NCI-H146 treated with DMSO at 0.1 percent for 48 hours (cell line): ENCODE results near the gene PACSIN2.
"Not testable (repeated sequence)": the region's sequence is repeated elsewhere in the genome, so short reads cannot be mapped to it uniquely, and the experiment has no call there.

Source experiments
- DNase-seq: peaks from one replicate; lab custom pipeline; 2025; ENCODE audit not compliant: unreplicated experiment; lab: John Stamatoyannopoulos, UW

Gene PACSIN2

DNA sequence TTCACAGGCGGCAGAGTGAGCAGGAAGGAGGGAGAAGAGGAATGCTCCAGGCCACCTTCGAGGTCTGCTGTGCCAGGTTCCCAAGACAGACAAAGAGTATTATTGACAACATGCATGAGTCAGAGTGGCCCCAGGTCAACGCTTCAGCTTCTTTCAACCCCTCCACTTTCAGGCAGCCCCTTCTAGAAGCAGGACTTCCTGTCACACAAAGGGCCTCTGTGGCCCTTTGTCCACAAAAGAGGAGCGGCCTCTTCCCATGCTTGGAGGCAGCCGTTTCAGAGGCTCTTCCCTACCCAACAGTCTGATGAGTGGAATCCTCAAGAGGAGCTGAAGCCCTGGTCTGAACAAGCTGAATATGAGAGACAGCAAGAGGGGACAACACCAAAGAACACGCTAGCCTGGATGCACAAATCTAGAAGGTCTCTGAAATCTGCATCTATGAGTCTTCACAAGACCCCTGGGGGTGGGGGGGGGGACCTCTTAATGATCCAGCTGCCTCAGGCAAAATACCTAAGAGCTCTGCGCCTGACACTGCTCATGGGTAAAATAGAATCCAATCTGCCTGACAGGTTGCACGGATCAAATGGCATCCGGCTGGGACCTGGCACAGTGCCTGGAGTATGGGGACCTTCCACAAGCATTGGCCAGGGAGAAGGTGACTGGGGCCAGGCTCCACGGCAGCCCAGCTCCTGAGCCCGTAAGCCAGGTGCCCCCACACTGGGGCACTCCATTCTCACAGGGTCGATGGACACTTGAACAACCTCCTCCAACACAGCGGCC lies 67.5 kb downstream of the PACSIN2 start:
- DNase-seq, result peak; percentile 15

DNA sequence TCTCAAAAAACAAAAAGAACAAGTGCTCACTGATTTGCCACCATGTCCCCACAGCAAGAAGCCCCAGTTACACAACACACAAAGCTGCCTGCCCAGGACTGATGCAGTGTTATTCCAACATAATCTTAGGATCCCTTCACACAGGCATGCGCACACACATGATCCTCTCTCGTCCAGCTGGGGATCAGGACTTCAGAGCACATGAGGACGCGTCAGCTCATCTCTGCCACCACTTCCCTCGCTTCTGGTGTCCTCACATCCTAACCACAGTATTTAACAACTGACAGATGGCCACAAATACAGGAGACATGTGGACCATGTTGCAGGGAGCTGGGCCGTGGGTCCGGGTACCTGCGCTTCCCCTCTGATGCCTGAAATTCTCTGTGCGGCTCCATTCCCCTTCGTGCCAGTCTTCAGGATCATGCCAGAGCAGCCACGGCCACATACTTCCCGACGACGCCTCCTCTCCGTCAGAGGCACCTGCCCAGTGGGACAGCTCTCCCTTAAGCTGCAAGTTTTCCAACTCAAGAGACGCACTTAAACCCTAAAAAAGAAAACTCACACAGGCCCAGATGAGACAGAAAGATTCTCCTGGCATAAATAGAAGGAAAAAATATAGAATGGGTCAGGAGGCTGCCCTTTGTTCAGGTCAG lies 68.3 kb downstream of the PACSIN2 start:
- DNase-seq, result no peak

DNA sequence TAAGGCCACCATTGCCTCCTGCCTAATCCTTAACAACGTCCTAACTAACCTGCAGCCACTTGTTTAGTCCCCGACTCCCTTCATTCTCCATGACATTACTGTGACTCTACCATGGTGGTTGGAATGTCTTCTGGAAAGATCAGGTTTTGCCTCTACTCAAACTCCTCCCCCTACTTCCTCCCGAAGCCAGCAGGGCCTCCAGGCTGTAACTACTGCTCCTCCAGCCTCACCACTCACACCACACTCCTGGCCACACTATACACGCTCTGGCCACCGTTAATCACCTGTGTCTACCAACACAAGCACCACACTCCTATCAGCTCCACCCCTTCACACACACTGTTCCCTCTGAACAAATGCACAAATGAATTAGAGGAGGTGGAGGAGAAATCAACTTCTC lies 69.2 kb downstream of the PACSIN2 start:
- DNase-seq, result no peak

DNA sequence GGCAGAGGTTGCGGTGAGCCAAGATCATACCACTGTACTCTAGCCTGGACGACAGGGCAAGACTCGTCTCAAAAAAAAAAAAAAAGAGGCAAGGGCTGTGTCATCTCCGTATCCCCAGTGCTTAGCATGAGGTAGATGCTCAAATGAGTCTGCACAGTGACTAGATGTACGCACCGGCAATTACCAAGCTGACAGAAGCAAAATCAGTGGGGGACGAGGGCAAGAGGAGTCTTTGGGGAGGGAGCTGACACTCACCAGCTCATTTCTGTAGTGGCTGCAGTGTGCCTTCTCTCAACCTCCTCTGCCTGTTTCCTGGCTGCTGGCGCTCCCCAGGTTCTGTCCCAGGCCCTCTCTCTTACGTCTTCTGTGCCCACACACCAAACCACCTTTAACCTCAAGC lies 69.9 kb downstream of the PACSIN2 start:
- DNase-seq, result no peak

DNA sequence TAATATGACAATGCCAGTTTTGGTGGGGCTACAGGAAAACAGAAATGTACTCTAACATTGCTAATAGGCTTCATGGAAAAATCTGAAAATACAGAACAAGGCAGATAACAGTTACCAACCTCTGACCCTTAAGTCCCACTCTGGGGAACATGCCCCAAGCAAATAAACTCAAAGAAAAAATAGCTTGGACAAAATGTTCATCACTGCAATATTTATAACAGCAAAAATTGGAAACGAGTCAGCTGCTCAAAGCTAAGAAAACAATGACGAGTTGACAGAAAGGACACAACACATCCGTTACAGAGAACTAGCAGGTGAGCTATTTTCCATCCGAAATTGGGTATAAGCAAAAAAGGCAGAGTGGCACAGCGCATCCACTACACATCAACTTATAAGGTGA lies 70.5 kb downstream of the PACSIN2 start:
- DNase-seq, result no peak

- DNase-seq, result no peak
Observed at GRCh38 chr22:42943981-42944380, 71.0 kb downstream of the PACSIN2 start.

DNA sequence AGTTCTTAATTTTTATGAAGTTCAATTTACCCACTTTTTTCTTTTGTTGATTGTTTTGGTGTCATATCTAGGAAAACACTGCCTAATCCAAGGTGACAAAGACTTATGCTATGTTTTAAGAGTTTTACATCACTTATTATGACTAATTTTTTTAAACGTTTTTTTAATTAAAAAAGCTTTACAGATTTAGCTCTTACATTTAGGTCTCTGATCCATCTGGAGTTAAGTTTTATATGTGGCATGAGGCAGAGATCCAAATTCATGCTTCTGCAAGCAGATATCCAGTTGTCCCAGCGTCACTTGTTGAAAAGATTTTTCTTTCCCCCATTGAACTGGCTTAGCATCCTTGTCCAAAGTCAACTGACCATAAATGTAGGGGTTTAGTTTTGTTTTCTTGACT lies 72.6 kb downstream of the PACSIN2 start:
- no peak for DNase-seq

- DNase-seq, result peak; percentile 51
Observed at GRCh38 chr22:42939941-42940653, 74.9 kb downstream of the PACSIN2 start.

- DNase-seq, result no peak
Observed at GRCh38 chr22:42939451-42939881, 75.5 kb downstream of the PACSIN2 start.

DNA sequence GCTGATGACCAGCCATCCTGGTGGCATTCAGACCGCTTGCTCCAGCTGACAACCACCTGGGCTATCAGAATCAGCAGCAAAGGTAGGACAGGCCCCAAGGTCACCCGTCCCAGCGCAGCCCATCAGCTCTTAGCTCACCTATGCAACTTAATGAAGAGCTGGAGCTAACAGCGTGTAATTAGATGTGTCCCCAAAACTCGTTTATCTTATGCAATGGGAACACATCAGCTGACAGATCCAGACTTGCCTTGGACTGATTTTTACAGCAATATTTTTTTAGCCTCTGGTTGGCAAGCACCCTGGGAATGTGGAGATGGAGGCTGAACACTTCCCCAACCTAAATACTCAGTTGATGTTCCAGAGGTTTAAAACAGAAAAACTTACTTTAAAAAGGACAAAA lies 76.0 kb downstream of the PACSIN2 start:
- DNase-seq, result no peak

DNA sequence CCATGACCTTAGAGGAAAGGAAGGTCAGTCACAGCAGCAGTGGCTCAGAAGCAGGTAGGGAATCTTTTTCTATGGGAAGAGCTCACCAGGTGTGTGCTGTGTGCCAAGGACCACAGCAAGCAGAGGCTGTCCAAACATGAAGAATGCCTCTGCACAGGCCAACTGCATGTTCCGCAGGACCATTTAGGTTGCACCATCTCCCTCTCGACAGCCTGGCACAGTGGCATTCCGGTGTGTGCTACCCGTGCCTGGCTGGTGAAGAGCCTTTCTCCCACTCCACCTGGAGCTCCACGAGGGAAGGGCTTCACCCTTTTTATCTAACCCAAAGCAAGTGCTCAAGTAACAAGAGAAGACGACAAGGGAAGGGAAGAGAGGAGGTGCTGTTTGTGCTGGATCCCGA lies 76.5 kb downstream of the PACSIN2 start:
- DNase-seq, result no peak

GRCh38 chr22:42937164-42937843 lies 77.6 kb downstream of the PACSIN2 start:
- no peak for DNase-seq

GRCh38 chr22:42936680-42937079 lies 78.3 kb downstream of the PACSIN2 start:
- DNase-seq, result not testable (repeated sequence)

DNA sequence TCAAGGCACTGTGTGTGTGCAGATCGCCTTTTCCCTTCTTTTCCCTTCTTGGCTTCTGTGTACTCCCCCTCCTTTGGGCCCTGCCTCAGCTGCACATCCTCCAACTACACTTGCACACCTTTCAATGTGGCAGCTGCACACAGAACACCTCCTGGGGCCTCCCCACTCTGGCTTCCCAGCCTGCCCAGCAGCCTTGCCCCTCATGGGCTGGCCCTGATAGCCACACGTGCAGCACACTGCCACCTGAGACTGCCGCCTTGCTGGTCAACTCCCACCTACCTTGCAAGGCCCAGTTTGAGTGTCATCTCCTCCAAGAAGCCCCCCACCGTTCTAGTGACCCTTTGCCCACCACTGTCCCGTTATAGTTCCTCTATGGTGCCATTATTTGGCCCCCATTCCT lies 80.6 kb downstream of the PACSIN2 start:
- DNase-seq, result no peak

DNA sequence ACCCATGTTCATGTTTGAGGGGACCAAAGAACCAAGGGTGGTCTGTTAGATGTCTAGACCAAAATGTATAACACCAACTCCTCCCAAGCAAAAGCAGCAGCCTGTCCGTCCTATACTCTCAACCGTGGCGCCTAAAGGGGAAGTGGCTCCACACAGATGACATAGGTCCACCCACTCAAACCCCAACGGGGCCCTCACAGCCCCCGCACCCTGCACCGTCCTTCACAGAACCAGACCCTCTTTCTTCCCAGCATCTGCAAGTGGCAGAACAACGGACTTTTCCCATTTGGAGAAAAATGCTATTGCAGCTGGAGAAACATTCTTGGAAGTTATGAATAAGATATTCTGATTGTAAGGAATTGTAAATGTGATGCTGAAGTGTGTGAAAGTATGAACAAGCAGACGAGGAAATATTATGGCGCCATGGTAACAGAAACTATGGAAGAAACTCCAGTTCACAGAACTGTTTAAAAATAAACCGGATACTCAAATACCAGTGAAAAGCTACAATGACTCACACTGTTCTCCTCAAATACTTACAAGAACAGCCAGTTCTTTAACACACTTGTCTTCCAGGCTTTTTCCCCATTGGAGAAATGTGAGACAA lies 81.4 kb downstream of the PACSIN2 start:
- DNase-seq, result no peak

DNA sequence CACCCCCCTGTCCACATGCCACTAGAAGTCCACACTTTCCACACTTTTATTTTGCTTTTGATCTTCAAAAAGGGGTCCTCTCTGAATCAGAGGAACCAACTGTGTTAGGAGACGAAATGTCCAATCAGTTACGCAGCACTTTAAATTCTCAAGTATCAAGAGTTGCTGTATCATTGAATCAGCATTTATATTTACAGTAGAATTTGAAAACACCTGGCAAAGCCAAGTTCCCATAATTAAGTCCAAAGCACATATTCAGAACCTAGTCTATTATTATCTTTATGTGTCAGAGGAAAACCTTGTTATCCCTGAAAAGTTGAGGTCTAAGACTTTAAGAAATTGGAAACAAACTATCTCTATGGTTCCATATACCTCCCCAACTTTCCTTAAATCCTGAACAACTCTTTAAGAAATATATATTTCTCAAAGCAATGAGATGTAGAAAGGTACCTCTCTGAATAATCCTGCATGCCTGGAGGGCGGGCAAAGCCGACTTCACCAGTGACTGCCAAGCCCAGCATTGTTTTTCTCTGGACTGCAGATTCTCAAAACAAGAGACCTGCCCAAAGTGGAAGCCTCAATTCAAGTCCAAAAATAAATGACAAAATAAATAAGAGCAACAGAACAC lies 82.0 kb downstream of the PACSIN2 start:
- no peak for DNase-seq

- no peak for DNase-seq
Observed at GRCh38 chr22:42932197-42932519, 82.8 kb downstream of the PACSIN2 start.

DNA sequence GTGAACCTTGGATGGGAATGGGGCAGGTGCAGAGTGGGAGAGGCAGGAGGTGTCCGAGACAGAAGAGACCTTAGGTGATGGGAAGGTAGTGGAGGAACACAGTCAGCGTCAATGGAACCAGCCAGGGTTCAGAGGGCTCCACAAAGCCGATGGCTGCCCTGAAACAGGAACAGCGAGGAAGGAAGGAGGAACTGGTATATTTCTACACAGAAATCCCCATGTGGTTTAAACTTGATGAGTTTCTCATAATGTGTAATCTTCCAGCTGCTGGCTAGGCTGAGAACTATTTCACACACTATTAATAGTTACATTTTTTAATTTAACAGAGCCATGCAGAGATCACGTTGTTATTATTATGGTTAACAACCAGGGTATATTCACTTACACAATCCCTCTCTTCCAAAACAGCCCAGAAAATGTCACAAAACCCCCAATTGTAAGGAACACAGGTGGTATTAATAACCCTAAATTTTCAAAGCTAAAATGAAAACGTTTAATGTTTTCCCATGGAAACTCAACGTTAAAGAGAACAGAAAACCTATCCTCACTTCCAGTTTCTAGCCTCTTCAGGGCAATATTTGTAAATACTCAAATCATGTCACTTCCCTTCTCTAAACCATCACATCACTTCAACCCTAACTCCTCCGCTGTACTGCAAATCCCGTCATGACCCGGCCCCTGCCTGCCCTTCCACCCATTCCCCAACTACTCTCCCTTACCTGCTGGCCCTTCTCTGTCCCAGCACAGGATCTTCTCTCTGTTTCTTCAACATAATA lies 83.3 kb downstream of the PACSIN2 start:
- DNase-seq, result no peak

DNA sequence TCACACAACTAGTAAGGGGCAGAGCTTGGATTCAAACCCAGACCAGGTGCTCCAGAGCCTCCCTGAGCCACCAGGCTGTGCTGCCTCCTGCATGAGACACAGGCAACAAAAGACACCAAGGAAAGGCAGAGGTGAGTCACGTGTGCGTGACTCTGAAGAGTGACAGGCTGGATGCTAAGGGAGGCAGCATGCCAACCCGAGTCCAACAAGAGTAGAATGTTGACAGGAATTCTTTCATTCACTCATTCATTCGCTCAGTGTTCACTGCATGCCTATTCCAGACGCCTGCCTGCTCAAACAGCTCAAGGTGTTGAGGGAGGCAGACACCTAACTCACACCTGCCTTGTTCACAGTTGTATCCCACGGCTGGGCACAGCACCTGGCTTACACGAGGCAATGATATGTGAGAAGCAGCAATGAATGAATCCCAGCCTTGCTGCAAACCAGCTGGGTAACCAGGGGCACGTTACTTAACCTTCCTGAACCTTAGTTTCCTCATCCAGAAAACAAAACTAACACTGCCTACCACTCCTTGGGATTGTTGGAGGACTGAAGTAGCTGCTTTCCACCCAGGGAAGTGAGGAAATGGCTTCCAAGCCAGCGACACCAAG lies 84.0 kb downstream of the PACSIN2 start:
- DNase-seq, result no peak

DNA sequence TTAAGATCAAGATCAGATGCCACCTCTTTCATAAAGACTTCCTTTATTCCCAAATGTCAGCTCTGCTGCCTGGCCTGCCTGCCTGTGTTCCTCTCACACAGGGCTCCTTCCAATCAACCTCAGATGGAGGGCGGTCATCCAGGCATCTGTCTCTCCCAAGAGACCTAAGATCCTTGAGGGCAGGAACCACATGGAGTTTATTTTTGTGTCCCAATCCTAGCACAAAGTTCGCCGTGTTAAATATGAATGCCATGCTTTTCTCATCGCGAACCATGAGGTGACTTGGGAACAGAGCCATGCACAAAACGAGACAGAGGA lies 85.2 kb downstream of the PACSIN2 start:
- no peak for DNase-seq
